PC-9 (cell line): Measurements from ENCODE around the gene STEAP3. TPM values are rescaled to one million over a fixed set of nuclear protein-coding genes. Genes with fewer than 3 reads are reported as not detected.

Experiments
- BruUV-seq: library from RNA; stranded (reverse); fragments of 400-500 nt; replicated peaks from 2 replicates; lab custom pipeline; 2021; lab: Mats Ljungman, UMichigan
- CTCF ChIA-PET: fragments of 300-600 bp; sonication (Branson Sonifier 250); formaldehyde crosslinking; loops from one replicate; lab custom pipeline; 2022; ENCODE audit warnings: antibody characterized with exemption; lab: Charles Lee
- POLR2A ChIA-PET: fragments of 300-600 bp; sonication (Branson Sonifier 250); formaldehyde crosslinking; loops from one replicate; lab custom pipeline; 2022; ENCODE audit warnings: antibody characterized with exemption; ENCODE audit not compliant: unreplicated experiment; lab: Charles Lee
- DNase-seq, 2 experiments: peaks; one replicate each; pipeline versions ENCODE4 v3.0.0 to v3.0.0-alpha.2; 2015 to 2022; ENCODE audit warnings: mixed read lengths in 1 of 2
- H2AFZ ChIP-seq: fragments of 200-600 bp; sonication (generic); 2 replicates; pipeline ENCODE4 v1.8.1; 2017; ENCODE audit warnings: antibody characterized with exemption
- H3F3A ChIP-seq: fragments of 200-600 bp; sonication (generic); 2 replicates; pipeline ENCODE4 v1.8.1; 2017; ENCODE audit warnings: antibody characterized with exemption, mild to moderate bottlenecking, low read depth; ENCODE audit not compliant: insufficient read depth
- H3K27ac ChIP-seq: fragments of 200-600 bp; sonication (generic); 2 replicates; pipeline ENCODE4 v1.6.1; 2016; ENCODE audit warnings: mixed run types
- H3K27me3 ChIP-seq: fragments of 200-600 bp; sonication (generic); 2 replicates; pipeline ENCODE4 v1.6.1; 2016; ENCODE audit warnings: low read depth, mixed run types; ENCODE audit not compliant: insufficient read depth
- H3K36me3 ChIP-seq: fragments of 200-600 bp; sonication (generic); 2 replicates; pipeline ENCODE4 v1.6.1; 2016; ENCODE audit warnings: low read depth, mixed run types
- H3K4me1 ChIP-seq: fragments of 200-600 bp; sonication (generic); replicated peaks from 2 replicates; pipeline ENCODE4 v1.6.1; 2016; ENCODE audit warnings: mixed run types; ENCODE audit not compliant: insufficient read depth
- H3K4me2 ChIP-seq: fragments of 200-600 bp; sonication (generic); 2 replicates; pipeline ENCODE4 v1.6.1; 2017; ENCODE audit warnings: mixed run types
- H3K4me3 ChIP-seq: fragments of 200-600 bp; sonication (generic); 2 replicates; pipeline ENCODE4 v1.6.1; 2016; ENCODE audit warnings: mixed run types
- H3K79me2 ChIP-seq: fragments of 200-600 bp; sonication (generic); 2 replicates; pipeline ENCODE4 v1.6.1; 2017; ENCODE audit warnings: low read depth, mixed run types
- H3K9me2 ChIP-seq: fragments of 200-600 bp; sonication (generic); 2 replicates; pipeline ENCODE4 v1.8.1; 2017; ENCODE audit warnings: mild to moderate bottlenecking; ENCODE audit not compliant: insufficient read depth
- H3K9me3 ChIP-seq: fragments of 200-600 bp; sonication (generic); 2 replicates; pipeline ENCODE4 v1.8.1; 2016; ENCODE audit warnings: low read depth; ENCODE audit not compliant: insufficient read depth
- H4K20me1 ChIP-seq: fragments of 200-600 bp; sonication (generic); 2 replicates; pipeline ENCODE4 v1.8.1; 2017; ENCODE audit not compliant: insufficient read depth
- CTCF ChIP-seq: fragments of 200-600 bp; sonication (generic); conservative IDR thresholded peaks from 2 replicates; pipeline ENCODE4 v1.6.1; 2017; ENCODE audit warnings: mixed run types, antibody characterized with exemption, mild to moderate bottlenecking, moderate library complexity
- EZH2 ChIP-seq: fragments of 200-600 bp; sonication (generic); IDR thresholded peaks from 2 replicates; pipeline ENCODE4 v1.8.0; 2017; ENCODE audit warnings: antibody characterized with exemption, low read depth
- intact Hi-C: fragments of 100-400 bp; cut with micrococcal nuclease; formaldehyde crosslinking; loops from one replicate; pipeline ENCODE4 v1.10.0; 2022; ENCODE audit not compliant: unreplicated experiment
- total RNA-seq: library from RNA; stranded (reverse); gene quantifications from 2 replicates; pipeline ENCODE4 v1.2.3, GENCODE V29; 2021

STEAP3 gene
- total RNA-seq, 1 experiment from 2014 or later: 23.0 TPM

DNA sequence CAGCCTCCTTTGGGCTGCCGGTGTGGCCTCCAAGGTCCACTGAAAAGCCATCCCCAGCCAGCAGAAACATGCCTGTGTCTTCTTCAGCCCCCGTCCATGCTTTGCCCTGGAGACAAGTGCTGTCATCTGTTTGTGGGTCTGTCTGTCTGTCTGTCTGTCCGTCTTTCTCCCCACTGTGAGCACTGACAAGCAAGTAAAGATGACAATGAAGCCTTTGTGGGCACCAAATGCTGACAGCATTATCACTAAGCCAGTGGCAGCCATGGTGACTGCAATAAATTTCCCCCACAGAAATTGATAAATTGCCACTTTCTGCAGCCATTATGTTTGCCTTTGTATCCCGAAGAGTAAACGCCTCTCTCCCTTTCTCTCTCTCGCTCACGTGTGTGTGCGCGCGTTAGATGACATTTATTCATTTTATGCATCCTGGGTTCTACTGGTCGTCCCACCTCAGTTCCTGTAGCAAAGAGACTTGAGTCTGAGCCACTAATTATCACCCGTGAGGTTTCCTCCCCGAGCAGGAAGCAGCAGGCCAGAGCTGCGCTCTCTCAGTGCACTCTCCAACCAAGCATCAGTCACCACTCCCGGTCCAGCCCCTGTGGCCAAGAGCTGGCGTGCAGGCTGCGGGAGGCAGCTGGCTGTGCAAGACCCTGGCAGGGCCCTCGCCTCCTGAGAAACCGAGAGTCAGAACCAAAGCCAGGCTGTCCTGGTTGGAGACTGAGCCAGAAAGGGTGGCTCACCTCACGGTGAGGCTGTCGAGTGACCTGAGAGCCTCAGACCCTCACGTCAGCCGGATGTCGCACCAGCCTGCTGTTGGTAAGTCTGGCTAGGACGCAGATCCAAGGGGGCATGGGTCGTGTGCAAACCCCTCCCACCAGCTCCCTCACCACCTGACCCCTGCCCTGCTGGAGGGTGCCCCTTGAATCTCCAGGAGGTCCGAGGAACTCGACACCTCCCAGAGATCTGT, 6.9 kb downstream of the STEAP3 start:
- peaks cover 39% of the 10 kb centered on the region for H3K79me2 ChIP-seq
- no peaks in the 10 kb centered on the region for H3K9me2 ChIP-seq
- H3K27me3 ChIP-seq: no peaks in the 10 kb centered on the region
- H3K4me1 ChIP-seq: peaks cover 50% of the 10 kb centered on the region
- peaks cover 10% of the 10 kb centered on the region; the same call in 1 of the 2 replicates for H3F3A ChIP-seq
- H3K27ac ChIP-seq: no peak overlapping the region
- no peak overlapping the region for H2AFZ ChIP-seq
- no peak overlapping the region for H3K4me3 ChIP-seq
- TF ChIP-seq EZH2 (no peak), CTCF (no peak)
- no TSS peak for BruUV-seq
- H4K20me1 ChIP-seq: peaks cover 20% of the 10 kb centered on the region
- DNase-seq: no peak
- ChIA-PET CTCF (no interaction called here), POLR2A (no interaction called here)
- intact Hi-C loops: no loop called here
- no peaks in the 10 kb centered on the region for H3K36me3 ChIP-seq
- H3K4me2 ChIP-seq: no peak overlapping the region
- H3K9me3 ChIP-seq: no peaks in the 10 kb centered on the region

GRCh38 chr2:119231975-119232665, 8.5 kb downstream of the STEAP3 start:
- Histone ChIP-seq H3K27me3 (no peaks in the 10 kb centered on the region), H3K9me2 (no peaks in the 10 kb centered on the region), H3F3A (peaks cover 10% of the 10 kb centered on the region; the same call in 1 of the 2 replicates), H4K20me1 (peaks cover 24% of the 10 kb centered on the region), H3K4me1 (peaks cover 52% of the 10 kb centered on the region), H3K4me2 (peak overlapping the region; percentile 27; the same call in 1 of the 2 replicates), H3K36me3 (no peaks in the 10 kb centered on the region), H3K27ac (no peak overlapping the region), H3K4me3 (no peak overlapping the region), H3K79me2 (peaks cover 26% of the 10 kb centered on the region), H2AFZ (no peak overlapping the region), H3K9me3 (no peaks in the 10 kb centered on the region)
- no TSS peak for BruUV-seq
- ChIA-PET POLR2A (no interaction called here), CTCF (no interaction called here)
- TF ChIP-seq CTCF (no peak), EZH2 (no peak)
- no peak for DNase-seq
- intact Hi-C loops: no loop called here

DNA sequence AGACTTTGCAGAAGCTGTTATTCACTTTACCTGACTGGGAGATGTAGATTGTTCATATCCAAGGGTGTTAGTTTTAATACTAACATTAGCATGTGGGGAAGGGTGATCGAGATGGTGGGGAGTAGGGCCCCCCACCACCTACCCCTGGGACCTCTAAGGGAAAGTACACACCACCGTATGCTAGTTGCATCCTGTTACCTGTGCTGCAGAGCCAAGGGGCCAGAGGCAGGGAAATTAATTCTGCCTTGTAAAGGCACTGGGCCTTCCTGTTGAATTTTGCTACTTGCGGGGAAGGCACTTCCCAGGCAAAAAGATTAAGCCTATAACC, 9.0 kb downstream of the STEAP3 start:
- Histone ChIP-seq H3K4me3 (no peak overlapping the region), H2AFZ (no peak overlapping the region), H3K9me3 (no peaks in the 10 kb centered on the region), H3K9me2 (no peaks in the 10 kb centered on the region), H3K36me3 (no peaks in the 10 kb centered on the region), H3K27ac (no peak overlapping the region), H3K79me2 (peaks cover 26% of the 10 kb centered on the region), H3K27me3 (no peaks in the 10 kb centered on the region), H3K4me1 (peaks cover 53% of the 10 kb centered on the region), H4K20me1 (peaks cover 24% of the 10 kb centered on the region), H3K4me2 (peak overlapping the region; percentile 19), H3F3A (peaks cover 10% of the 10 kb centered on the region; the same call in 1 of the 2 replicates)
- BruUV-seq: no TSS peak
- no peak for TF ChIP-seq CTCF
- no peak for TF ChIP-seq EZH2
- no peak for DNase-seq
- CTCF ChIA-PET: no interaction called here
- POLR2A ChIA-PET: no interaction called here
- intact Hi-C loops: no loop called here
